GM13976 (cell line): ENCODE measurements around the gene ACTL6B.

ENCODE experiments used
- DNase-seq: peaks from one replicate; pipeline ENCODE4 v3.0.0; 2012; ENCODE audit warnings: low spot score
- in situ Hi-C: fragments of 300-500 bp; cut with MboI; formaldehyde crosslinking; loops from one replicate; pipeline ENCODE4 v1.12.0; 2022; ENCODE audit warnings: low sequenced_read_pairs, mixed read lengths, inconsistent platforms; ENCODE audit not compliant: unreplicated experiment
- TF ChIP-seq, protein P1 (sequence below): IDR thresholded peaks from 2 replicates; pipeline ENCODE4 v1.5.1; 2012; ENCODE audit warnings: borderline replicate concordance, mild to moderate bottlenecking; ENCODE audit not compliant: insufficient read depth; ENCODE audit errors: extremely low read depth, missing control alignments, control extremely low read depth

The ACTL6B gene

DNA sequence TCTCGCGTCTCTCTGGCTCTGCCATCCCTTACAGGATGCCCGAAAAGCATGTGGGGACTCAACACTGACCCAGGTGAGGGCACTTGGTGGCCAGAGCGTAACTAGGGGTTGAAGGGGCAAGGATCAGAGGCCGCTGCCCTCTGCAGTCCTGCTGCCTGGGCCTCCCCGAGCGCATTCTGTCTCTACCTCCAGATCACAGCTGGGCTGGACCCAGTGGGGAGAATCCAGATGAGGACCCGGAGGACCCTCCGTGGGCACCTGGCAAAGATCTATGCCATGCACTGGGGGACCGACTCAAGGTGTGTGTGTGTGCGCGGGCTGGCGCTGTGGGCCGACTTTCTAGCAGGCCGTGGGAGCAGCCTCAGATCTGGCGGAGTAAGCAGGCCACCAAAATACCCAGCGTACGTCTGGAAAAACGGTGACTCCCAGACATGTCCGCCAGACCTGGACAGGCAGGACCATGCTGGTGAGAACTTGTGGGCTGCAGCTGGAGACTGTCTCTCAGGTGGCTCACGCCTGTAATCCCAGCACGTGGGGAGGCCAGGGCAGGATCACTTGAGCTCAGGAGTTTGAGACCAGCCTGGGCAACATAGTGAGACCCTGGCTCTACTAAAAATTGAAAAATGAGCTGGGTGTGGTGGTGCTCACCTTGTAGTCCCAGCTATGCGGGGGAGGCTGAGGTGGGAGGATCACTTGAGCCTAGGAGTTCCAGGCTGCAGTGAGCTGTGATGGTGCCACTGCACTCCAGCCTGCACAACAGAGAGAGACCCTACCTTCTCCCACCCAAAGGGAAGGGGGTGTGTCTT, 20.5 kb upstream of the ACTL6B start:
- no peak for DNase-seq
- TF ChIP-seq, protein P1, sequence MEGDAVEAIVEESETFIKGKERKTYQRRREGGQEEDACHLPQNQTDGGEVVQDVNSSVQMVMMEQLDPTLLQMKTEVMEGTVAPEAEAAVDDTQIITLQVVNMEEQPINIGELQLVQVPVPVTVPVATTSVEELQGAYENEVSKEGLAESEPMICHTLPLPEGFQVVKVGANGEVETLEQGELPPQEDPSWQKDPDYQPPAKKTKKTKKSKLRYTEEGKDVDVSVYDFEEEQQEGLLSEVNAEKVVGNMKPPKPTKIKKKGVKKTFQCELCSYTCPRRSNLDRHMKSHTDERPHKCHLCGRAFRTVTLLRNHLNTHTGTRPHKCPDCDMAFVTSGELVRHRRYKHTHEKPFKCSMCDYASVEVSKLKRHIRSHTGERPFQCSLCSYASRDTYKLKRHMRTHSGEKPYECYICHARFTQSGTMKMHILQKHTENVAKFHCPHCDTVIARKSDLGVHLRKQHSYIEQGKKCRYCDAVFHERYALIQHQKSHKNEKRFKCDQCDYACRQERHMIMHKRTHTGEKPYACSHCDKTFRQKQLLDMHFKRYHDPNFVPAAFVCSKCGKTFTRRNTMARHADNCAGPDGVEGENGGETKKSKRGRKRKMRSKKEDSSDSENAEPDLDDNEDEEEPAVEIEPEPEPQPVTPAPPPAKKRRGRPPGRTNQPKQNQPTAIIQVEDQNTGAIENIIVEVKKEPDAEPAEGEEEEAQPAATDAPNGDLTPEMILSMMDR = no peak
- in situ Hi-C loops = no loop called here

DNA sequence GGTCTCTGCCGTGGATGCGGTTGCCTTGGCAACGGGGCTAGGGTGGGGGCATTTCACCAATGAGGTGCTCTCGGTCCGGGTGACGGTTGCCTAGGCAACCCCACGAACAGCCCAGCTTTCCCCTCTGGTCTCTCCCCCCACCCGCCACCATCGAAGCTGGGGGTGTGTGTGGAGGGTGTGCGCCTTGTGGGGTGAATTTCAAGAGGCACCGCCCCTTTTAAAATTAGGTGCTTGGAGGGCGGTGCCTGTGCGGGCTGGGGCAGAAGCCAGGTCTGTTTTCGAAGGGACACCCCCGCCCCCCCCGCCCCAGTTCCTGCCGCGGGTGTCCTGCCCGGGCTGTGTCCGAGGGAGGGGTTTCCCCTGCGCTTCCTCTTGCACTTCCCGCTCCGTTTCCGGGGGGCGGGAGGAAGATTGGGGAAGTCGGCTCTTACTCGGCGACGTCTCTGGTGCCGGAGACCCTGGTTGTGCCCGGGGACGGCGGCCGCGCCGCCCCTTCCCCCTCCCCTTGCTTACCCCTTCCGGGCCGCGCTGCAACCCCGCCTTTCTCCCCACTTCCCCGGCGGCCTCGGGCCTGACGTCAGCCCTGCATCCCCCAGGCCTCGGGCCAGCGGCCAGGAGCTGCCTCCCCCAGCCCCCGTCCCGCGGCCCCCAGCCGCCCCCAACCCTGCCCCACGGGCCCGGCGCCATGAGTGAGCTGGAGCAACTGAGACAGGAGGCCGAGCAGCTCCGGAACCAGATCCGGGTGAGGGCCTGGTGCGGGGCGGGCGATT, 19.5 kb upstream of the ACTL6B start:
- TF ChIP-seq, protein P1 = no peak
- in situ Hi-C loops = no loop called here
- peak; percentile 85 for DNase-seq

- TF ChIP-seq, protein P1 = no peak
- in situ Hi-C loops = no loop called here
- DNase-seq = no peak
Observed at GRCh38 chr7:100675105-100675451, 18.8 kb upstream of the ACTL6B start.

DNA sequence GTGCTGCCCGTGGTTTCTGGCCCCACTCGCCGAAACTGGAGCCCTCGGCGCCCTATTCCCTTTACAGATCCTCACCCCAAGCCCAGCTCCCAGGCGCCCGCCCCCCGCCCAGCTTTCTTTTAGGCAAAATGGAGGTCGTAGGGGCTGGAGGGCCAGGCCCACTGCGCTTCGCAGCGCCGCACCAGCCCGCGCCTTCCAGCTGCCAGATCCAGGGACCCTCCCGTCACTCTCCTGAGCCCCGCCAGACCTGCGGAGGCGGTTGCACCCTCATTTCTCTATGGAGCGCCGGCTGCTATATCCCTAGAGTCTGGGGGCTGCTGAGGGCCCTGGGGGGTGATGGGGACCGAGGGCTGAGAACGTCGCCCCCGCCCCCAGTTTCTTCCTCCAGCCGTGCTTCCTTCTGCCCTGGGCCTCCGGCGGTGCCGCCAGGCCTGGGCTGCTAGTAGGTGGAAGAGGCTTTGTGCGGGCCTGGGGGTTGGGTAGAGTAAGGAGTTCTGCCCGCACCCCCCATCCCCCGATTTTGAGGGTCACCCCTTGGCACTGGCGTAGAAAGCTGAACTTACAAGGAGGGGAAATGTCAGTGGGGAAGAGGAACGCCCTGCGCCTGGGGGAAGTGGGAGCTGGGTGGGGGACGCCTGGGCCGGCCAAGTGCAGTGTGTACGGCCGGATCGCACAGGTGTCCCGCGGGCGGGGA, 18.3 kb upstream of the ACTL6B start:
- no peak for DNase-seq
- in situ Hi-C loops = no loop called here
- TF ChIP-seq, protein P1 = no peak

DNA sequence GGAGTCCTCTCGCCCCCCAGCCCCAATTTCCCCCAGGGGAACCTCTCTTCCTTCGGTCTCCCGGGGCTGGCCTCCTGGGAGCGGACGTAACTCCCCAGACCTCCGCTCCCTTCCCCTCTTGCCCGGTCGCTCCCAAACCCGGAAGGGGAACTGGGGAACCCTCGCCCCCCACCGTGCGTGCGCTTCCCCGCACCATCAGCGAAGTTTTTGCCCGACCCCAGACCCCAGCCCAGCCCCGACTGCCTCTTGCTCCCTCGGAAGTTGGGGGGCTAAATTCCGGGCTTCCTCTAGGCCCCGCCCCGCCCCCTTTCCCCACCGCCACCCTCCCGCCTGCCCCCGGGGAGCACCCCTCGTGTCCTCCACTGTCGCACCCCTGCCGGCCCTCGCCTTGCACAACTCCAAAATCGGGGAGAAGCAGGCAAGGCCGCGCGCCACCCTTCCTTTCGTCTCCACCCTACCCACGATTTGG, 17.7 kb upstream of the ACTL6B start:
- DNase-seq = peak; percentile 36
- TF ChIP-seq, protein P1 = no peak
- in situ Hi-C loops = no loop called here

DNA sequence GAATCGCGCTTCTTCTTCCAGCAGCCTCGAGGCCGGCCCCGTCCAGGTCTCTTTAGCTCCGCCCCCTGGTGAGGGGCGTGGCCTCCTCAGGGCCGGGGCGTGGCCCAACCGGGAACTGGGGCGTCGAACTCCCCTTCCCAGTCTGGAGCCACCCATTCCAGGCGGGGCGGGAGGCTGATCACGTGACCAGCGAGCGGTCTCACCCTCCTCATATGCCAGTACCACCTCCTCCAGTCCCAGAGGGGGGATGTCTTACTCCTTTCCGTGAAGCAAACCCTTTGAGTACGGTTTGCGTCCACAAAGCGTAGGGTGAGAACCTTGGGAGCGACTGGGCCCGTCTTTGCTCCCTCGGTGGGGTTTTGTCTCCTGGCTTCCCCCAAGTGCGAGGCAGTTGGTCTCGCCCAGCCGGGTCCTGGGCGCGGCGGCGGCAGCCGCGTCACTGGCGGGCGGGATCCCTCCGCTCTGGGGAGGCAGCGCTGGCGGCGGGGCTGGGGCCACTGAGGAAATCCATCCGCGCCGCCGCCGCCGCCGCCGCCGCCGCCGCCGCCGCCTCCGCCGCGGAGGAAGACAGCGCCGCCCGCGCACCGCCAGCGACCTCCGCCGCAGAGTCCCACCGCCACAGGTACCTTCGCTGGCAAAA, 17.2 kb upstream of the ACTL6B start, which contains the start of gene GNB2:
Gene GNB2 (plus strand): TSS at position 439 of the 640 bp plus-strand sequence. CDS start 2,526 bp downstream, outside the sequence.
- TF ChIP-seq, protein P1 = no peak
- in situ Hi-C loops = no loop called here
- peak; percentile 98 for DNase-seq
